HepG2 (cell line): ENCODE data around the gene PA2G4. TPM values are rescaled to one million over a fixed set of nuclear protein-coding genes. Genes with fewer than 3 reads are reported as not detected.
A peak's percentile ranks its signal among the peaks of the same experiment; 100 is the strongest.

ENCODE experiments used
- ARID5B ChIP-seq: IDR thresholded peaks from 2 replicates; pipeline ENCODE4 v1.4.0; 2020; ENCODE audit warnings: mild to moderate bottlenecking, missing genetic modification reagents
- DPF2 ChIP-seq: sonication (generic); formaldehyde crosslinking; IDR thresholded peaks from 2 replicates; pipeline ENCODE4 v1.4.0; 2020; ENCODE audit warnings: mild to moderate bottlenecking, low read depth, missing genetic modification reagents, borderline replicate concordance
- HES4 ChIP-seq: sonication (generic); formaldehyde crosslinking; IDR thresholded peaks from 2 replicates; pipeline ENCODE4 v1.9.0; 2021; ENCODE audit warnings: mild to moderate bottlenecking, missing genetic modification reagents, borderline replicate concordance
- JDP2 ChIP-seq: sonication (generic); formaldehyde crosslinking; IDR thresholded peaks from 2 replicates; pipeline ENCODE4 v1.8.1; 2022; ENCODE audit warnings: missing genetic modification reagents, borderline replicate concordance
- NR2F6 ChIP-seq, 2 experiments: IDR thresholded peaks; 2 replicates each; pipeline ENCODE4 v1.6.1; 2016; ENCODE audit warnings: antibody characterized with exemption in 1 of 2, mild to moderate bottlenecking in 1 of 2
- ZFP82 ChIP-seq: sonication (generic); formaldehyde crosslinking; IDR thresholded peaks from 2 replicates; pipeline ENCODE4 v1.5.1; 2020; ENCODE audit warnings: mild to moderate bottlenecking, missing genetic modification reagents, borderline replicate concordance
- ZNF615 ChIP-seq: sonication (generic); formaldehyde crosslinking; IDR thresholded peaks from 2 replicates; pipeline ENCODE4 v1.5.0; 2020; ENCODE audit warnings: mild to moderate bottlenecking, missing genetic modification reagents, borderline replicate concordance
- ZNF644 ChIP-seq: IDR thresholded peaks from 2 replicates; pipeline ENCODE4 v1.6.1; 2016; ENCODE audit warnings: low read depth
- polyA plus RNA-seq, 8 experiments: library from polyadenylated mRNA; depleted of rRNA in 3 of 8; stranded (reverse) in 7 of 8; unstranded in 1 of 8; fragments of >200 nt; fragmentation: Illumina TruSeq in 4 of 8; extraction: Trizol in 4 of 8; gene quantifications; 2 replicates each; pipeline versions ENCODE4 v1.2.1 to v1.2.3, GENCODE V29; 2011 to 2016; ENCODE audit warnings: low read depth in 4 of 8, missing spikeins in 1 of 8, mixed read lengths in 1 of 8; ENCODE audit not compliant: insufficient read depth in 1 of 8
- total RNA-seq, 5 experiments: library from RNA; depleted of rRNA; stranded (reverse); fragments of >200 nt; fragmentation: Illumina TruSeq; extraction: Trizol; gene quantifications; 2 replicates each; pipeline ENCODE4 v1.2.3, GENCODE V29; 2016; ENCODE audit warnings: low read depth in 1 of 5
- TF ChIP-seq, protein P1 (sequence below): sonication (generic); formaldehyde crosslinking; IDR thresholded peaks from 2 replicates; pipeline ENCODE4 v1.4.0; 2020; ENCODE audit warnings: missing genetic modification reagents
- TF ChIP-seq, protein P2 (sequence below): sonication (generic); formaldehyde crosslinking; IDR thresholded peaks from 2 replicates; pipeline ENCODE4 v1.5.0; 2020; ENCODE audit warnings: mild to moderate bottlenecking, missing genetic modification reagents
- TF ChIP-seq, protein P3 (sequence below): sonication (generic); formaldehyde crosslinking; IDR thresholded peaks from 2 replicates; pipeline ENCODE4 v1.4.0; 2020; ENCODE audit warnings: mild to moderate bottlenecking, missing genetic modification reagents, borderline replicate concordance

The PA2G4 gene
- total and polyA plus RNA-seq, 2 of the 13 experiments (the other 11 are each of a cell fraction or from before 2014, with no cell fraction given) = 147 to 240 TPM

DNA sequence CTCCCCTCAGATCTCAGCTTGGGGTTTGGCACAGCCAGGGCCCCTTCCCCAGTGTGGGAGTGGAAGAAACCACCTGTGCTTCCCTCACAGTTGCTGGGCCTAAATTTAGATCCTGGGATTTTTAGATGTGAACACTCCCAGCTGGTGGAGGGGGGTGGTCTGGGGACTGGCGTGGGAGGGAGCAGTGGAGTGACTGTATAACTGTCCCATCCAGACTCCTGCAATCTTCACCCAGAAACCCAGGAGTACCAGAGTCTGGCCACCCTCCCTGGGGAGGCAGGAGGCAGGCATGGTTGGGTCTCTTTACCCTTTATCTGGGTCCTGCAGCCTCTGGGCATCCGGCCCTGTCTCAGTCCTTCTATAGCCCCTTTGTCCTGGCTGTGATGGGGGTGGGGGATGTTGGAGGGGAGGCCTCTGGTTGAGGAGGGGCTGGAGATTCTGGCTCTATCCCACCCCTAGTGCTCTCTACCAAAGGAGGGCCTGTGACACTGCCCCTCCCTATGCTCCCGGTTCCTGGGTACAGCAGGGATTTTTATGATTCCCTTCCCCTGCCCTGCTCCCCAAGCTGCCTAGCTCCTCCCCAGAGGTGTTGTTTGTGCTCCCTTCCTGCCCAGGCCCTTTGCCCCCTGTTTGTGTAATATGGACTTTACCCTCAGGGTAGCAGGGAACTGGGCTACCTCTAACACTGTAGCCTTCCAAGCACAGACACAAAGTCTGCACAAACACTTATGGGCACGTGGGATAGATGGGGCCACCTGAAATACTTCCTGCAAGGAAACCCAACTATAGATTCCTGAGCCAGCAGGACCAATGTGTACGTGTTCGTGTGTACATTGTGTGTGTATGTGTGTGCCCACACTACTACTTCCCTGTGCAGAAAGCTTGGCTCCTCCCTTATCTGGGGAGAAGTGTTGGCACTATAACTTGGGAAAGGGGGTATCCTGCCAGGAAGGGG is 22.7 kb upstream of the PA2G4 start (continued):
- TF ChIP-seq DPF2 (peak; percentile 97), NR2F6 (IDR thresholded peaks at IDR 0.05) (peak; percentile 94), NR2F6 (CRISPR knock-in tag; IDR thresholded peaks at IDR 0.05) (peak; percentile 98), ZNF644 (CRISPR knock-in tag) (peak; percentile 91), ARID5B (CRISPR knock-in tag) (peak; percentile 96), HES4 (CRISPR knock-in tag) (no peak), ZNF615 (CRISPR knock-in tag) (no peak), JDP2 (CRISPR knock-in tag) (peak; percentile 87; the same call in 1 of the 2 replicates), ZFP82 (no peak)
- TF ChIP-seq, protein P1, sequence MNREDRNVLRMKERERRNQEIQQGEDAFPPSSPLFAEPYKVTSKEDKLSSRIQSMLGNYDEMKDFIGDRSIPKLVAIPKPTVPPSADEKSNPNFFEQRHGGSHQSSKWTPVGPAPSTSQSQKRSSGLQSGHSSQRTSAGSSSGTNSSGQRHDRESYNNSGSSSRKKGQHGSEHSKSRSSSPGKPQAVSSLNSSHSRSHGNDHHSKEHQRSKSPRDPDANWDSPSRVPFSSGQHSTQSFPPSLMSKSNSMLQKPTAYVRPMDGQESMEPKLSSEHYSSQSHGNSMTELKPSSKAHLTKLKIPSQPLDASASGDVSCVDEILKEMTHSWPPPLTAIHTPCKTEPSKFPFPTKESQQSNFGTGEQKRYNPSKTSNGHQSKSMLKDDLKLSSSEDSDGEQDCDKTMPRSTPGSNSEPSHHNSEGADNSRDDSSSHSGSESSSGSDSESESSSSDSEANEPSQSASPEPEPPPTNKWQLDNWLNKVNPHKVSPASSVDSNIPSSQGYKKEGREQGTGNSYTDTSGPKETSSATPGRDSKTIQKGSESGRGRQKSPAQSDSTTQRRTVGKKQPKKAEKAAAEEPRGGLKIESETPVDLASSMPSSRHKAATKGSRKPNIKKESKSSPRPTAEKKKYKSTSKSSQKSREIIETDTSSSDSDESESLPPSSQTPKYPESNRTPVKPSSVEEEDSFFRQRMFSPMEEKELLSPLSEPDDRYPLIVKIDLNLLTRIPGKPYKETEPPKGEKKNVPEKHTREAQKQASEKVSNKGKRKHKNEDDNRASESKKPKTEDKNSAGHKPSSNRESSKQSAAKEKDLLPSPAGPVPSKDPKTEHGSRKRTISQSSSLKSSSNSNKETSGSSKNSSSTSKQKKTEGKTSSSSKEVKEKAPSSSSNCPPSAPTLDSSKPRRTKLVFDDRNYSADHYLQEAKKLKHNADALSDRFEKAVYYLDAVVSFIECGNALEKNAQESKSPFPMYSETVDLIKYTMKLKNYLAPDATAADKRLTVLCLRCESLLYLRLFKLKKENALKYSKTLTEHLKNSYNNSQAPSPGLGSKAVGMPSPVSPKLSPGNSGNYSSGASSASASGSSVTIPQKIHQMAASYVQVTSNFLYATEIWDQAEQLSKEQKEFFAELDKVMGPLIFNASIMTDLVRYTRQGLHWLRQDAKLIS = peak; percentile 64; the same call in 1 of the 2 replicates
- TF ChIP-seq, protein P2, sequence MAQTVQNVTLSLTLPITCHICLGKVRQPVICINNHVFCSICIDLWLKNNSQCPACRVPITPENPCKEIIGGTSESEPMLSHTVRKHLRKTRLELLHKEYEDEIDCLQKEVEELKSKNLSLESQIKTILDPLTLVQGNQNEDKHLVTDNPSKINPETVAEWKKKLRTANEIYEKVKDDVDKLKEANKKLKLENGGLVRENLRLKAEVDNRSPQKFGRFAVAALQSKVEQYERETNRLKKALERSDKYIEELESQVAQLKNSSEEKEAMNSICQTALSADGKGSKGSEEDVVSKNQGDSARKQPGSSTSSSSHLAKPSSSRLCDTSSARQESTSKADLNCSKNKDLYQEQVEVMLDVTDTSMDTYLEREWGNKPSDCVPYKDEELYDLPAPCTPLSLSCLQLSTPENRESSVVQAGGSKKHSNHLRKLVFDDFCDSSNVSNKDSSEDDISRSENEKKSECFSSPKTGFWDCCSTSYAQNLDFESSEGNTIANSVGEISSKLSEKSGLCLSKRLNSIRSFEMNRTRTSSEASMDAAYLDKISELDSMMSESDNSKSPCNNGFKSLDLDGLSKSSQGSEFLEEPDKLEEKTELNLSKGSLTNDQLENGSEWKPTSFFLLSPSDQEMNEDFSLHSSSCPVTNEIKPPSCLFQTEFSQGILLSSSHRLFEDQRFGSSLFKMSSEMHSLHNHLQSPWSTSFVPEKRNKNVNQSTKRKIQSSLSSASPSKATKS (CRISPR knock-in tag) = 0 out of 2 replicates have a peak, but pooled peaks have one; percentile 27
- TF ChIP-seq, protein P3, sequence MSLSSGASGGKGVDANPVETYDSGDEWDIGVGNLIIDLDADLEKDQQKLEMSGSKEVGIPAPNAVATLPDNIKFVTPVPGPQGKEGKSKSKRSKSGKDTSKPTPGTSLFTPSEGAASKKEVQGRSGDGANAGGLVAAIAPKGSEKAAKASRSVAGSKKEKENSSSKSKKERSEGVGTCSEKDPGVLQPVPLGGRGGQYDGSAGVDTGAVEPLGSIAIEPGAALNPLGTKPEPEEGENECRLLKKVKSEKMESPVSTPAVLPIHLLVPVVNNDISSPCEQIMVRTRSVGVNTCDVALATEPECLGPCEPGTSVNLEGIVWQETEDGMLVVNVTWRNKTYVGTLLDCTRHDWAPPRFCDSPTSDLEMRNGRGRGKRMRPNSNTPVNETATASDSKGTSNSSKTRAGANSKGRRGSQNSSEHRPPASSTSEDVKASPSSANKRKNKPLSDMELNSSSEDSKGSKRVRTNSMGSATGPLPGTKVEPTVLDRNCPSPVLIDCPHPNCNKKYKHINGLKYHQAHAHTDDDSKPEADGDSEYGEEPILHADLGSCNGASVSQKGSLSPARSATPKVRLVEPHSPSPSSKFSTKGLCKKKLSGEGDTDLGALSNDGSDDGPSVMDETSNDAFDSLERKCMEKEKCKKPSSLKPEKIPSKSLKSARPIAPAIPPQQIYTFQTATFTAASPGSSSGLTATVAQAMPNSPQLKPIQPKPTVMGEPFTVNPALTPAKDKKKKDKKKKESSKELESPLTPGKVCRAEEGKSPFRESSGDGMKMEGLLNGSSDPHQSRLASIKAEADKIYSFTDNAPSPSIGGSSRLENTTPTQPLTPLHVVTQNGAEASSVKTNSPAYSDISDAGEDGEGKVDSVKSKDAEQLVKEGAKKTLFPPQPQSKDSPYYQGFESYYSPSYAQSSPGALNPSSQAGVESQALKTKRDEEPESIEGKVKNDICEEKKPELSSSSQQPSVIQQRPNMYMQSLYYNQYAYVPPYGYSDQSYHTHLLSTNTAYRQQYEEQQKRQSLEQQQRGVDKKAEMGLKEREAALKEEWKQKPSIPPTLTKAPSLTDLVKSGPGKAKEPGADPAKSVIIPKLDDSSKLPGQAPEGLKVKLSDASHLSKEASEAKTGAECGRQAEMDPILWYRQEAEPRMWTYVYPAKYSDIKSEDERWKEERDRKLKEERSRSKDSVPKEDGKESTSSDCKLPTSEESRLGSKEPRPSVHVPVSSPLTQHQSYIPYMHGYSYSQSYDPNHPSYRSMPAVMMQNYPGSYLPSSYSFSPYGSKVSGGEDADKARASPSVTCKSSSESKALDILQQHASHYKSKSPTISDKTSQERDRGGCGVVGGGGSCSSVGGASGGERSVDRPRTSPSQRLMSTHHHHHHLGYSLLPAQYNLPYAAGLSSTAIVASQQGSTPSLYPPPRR (CRISPR knock-in tag) = peak; percentile 97
